ENCODE results near the gene RMND5A. TPM values are rescaled to one million over a fixed set of nuclear protein-coding genes. Genes with fewer than 3 reads are reported as not detected.

Gene RMND5A
- total RNA-seq, 2 donors from 2014 or later, result 63.7 to 72.6 TPM

GRCh38 chr2:86818957-86819356 lies 98.9 kb downstream of the RMND5A start:
- Histone ChIP-seq H3K36me3 (no peaks in the 10 kb centered on the region), H3K27me3 (no peaks in the 10 kb centered on the region), H3K9me3 (no peaks in the 10 kb centered on the region), H3K4me3 (no peak overlapping the region), H3K4me1 (no peaks in the 10 kb centered on the region), H3K9ac (ENCODE audit: low read depth in 2 of 2, low read length in 2 of 2) (no peak overlapping the region), H3K27ac (no peak overlapping the region)
- TF ChIP-seq, protein P1, sequence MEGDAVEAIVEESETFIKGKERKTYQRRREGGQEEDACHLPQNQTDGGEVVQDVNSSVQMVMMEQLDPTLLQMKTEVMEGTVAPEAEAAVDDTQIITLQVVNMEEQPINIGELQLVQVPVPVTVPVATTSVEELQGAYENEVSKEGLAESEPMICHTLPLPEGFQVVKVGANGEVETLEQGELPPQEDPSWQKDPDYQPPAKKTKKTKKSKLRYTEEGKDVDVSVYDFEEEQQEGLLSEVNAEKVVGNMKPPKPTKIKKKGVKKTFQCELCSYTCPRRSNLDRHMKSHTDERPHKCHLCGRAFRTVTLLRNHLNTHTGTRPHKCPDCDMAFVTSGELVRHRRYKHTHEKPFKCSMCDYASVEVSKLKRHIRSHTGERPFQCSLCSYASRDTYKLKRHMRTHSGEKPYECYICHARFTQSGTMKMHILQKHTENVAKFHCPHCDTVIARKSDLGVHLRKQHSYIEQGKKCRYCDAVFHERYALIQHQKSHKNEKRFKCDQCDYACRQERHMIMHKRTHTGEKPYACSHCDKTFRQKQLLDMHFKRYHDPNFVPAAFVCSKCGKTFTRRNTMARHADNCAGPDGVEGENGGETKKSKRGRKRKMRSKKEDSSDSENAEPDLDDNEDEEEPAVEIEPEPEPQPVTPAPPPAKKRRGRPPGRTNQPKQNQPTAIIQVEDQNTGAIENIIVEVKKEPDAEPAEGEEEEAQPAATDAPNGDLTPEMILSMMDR (IDR thresholded peaks at IDR 0.05), result no peak
- no peak for DNase-seq
- intact Hi-C loops (cut with DNase I), result no loop called here

GRCh38 chr2:86821306-86821705 lies 101.2 kb downstream of the RMND5A start:
- no peak for DNase-seq
- H3K9ac ChIP-seq (ENCODE audit: low read depth in 2 of 2, low read length in 2 of 2), result no peak overlapping the region
- H3K9me3 ChIP-seq, result no peaks in the 10 kb centered on the region
- no peaks in the 10 kb centered on the region for H3K36me3 ChIP-seq
- no peak overlapping the region for H3K27ac ChIP-seq
- no peaks in the 10 kb centered on the region for H3K4me1 ChIP-seq
- TF ChIP-seq, protein P1 (IDR thresholded peaks at IDR 0.05), result no peak
- intact Hi-C loops (cut with DNase I), result no loop called here
- H3K27me3 ChIP-seq, result no peaks in the 10 kb centered on the region
- no peak overlapping the region for H3K4me3 ChIP-seq

DNA sequence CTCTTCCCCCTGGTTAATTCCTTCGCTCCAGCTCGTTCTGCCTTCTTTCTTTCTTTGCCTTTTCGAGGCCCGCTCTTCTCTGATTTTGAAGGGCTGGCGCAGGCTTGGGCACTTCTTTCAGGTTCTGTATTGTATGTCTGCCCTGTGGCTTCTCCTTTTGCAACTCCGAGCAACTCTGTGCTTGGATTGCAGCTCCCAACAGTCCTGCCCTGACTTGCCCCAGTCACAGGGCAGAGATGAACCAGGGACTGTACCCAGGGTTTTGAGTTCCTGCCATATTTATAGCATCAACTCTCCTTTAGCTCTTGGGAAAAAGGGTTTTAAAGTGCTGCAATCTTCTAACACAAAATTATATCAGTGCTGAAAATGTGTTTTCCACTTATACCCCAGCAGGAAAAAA lies 101.8 kb downstream of the RMND5A start:
- H3K4me3 ChIP-seq, result no peak overlapping the region
- no peak for DNase-seq
- TF ChIP-seq, protein P1 (IDR thresholded peaks at IDR 0.05), result no peak
- H3K4me1 ChIP-seq, result no peaks in the 10 kb centered on the region
- H3K9me3 ChIP-seq, result no peaks in the 10 kb centered on the region
- no peak overlapping the region for H3K9ac ChIP-seq (ENCODE audit: low read depth in 2 of 2, low read length in 2 of 2)
- intact Hi-C loops (cut with DNase I), result no loop called here
- H3K36me3 ChIP-seq, result no peaks in the 10 kb centered on the region
- H3K27me3 ChIP-seq, result no peaks in the 10 kb centered on the region
- H3K27ac ChIP-seq, result no peak overlapping the region

DNA sequence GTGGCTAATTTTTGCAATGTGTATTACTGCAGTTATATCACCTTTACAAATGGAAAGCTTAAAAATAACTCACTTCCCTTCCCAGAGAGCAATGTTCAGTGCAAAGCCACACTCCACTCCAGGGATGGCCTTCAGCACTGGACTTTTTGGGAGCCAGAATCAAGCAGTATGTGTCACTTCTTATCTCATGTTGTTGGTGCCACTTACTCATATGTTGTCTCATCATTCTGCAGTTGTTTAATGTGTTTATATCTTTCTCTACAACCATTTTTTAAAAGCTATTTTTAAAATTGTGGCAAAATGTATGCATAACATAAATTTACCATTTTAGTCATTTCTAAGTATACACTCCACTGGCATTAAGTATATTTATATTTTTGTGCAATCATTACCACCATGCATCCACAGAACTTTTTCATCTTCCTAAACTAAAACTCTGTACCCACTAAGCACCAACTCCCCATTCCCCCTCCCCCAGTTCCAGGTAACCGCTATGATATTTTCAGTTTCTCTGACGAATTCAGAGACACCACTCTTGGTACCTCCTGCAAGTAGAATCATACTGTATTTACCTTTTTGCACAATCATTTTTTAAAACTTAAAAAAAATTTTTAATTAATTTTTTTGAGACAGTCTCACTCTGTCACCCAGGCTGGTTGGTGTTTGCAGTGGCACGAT lies 102.7 kb downstream of the RMND5A start:
- Histone ChIP-seq H3K36me3 (no peaks in the 10 kb centered on the region), H3K4me3 (no peak overlapping the region), H3K4me1 (no peaks in the 10 kb centered on the region), H3K9ac (ENCODE audit: low read depth in 2 of 2, low read length in 2 of 2) (no peak overlapping the region), H3K27ac (no peak overlapping the region), H3K27me3 (no peaks in the 10 kb centered on the region), H3K9me3 (no peaks in the 10 kb centered on the region)
- TF ChIP-seq, protein P1 (IDR thresholded peaks at IDR 0.05), result no peak
- intact Hi-C loops (cut with DNase I), result no loop called here
- DNase-seq, result no peak

- Histone ChIP-seq H3K4me3 (no peak overlapping the region), H3K4me1 (no peaks in the 10 kb centered on the region), H3K36me3 (no peaks in the 10 kb centered on the region), H3K27ac (no peak overlapping the region), H3K9me3 (no peaks in the 10 kb centered on the region), H3K9ac (ENCODE audit: low read depth in 2 of 2, low read length in 2 of 2) (no peak overlapping the region), H3K27me3 (no peaks in the 10 kb centered on the region)
- TF ChIP-seq, protein P1 (IDR thresholded peaks at IDR 0.05), result no peak
- intact Hi-C loops (cut with DNase I), result no loop called here
- no peak for DNase-seq
Observed at GRCh38 chr2:86825036-86825692, 105.1 kb downstream of the RMND5A start.
